ENCODE results near the gene SYNGR2. TPM values are rescaled to one million over a fixed set of nuclear protein-coding genes. Genes with fewer than 3 reads are reported as not detected.

The SYNGR2 gene
- total RNA-seq, 2 donors from 2014 or later: 133 to 284 TPM

GRCh38 chr17:78121801-78122215 is 46.6 kb upstream of the SYNGR2 start:
- Histone ChIP-seq H3K27me3 (replicated peaks; ENCODE audit: insufficient read depth) (no peaks in the 10 kb centered on the region), H3K36me3 (no peaks in the 10 kb centered on the region), H3K9me3 (no peaks in the 10 kb centered on the region), H3K4me1 (replicated peaks) (peaks cover 12% of the 10 kb centered on the region), H3K27ac (no peak overlapping the region), H3K4me3 (no peak overlapping the region)
- intact Hi-C loops (cut with DNase I): no loop called here
- WGBS: 74% methylated on average over 11 of the region's 11 CpGs
- TF ChIP-seq POLR2AphosphoS5 (IDR thresholded peaks at IDR 0.05) (no peak), POLR2A (IDR thresholded peaks at IDR 0.05) (no peak), CTCF (IDR thresholded peaks at IDR 0.05) (no peak)
- no peak for DNase-seq (ENCODE audit: low spot score)

GRCh38 chr17:78122216-78122930 is 46.0 kb upstream of the SYNGR2 start:
- Histone ChIP-seq H3K27me3 (replicated peaks; ENCODE audit: insufficient read depth) (no peaks in the 10 kb centered on the region), H3K4me3 (no peak overlapping the region), H3K36me3 (no peaks in the 10 kb centered on the region), H3K9me3 (no peaks in the 10 kb centered on the region), H3K27ac (no peak overlapping the region), H3K4me1 (replicated peaks) (peaks cover 14% of the 10 kb centered on the region)
- no peak for DNase-seq (ENCODE audit: low spot score)
- WGBS: 86% methylated on average over 22 of the region's 23 CpGs
- intact Hi-C loops (cut with DNase I): no loop called here
- no peak for TF ChIP-seq CTCF (IDR thresholded peaks at IDR 0.05)
- TF ChIP-seq POLR2A (IDR thresholded peaks at IDR 0.05): no peak
- no peak for TF ChIP-seq POLR2AphosphoS5 (IDR thresholded peaks at IDR 0.05)

GRCh38 chr17:78122931-78123249 is 45.5 kb upstream of the SYNGR2 start:
- Histone ChIP-seq H3K27ac (no peak overlapping the region), H3K4me3 (no peak overlapping the region), H3K4me1 (replicated peaks) (peaks cover 12% of the 10 kb centered on the region), H3K36me3 (no peaks in the 10 kb centered on the region), H3K9me3 (no peaks in the 10 kb centered on the region), H3K27me3 (replicated peaks; ENCODE audit: insufficient read depth) (no peaks in the 10 kb centered on the region)
- TF ChIP-seq POLR2A (IDR thresholded peaks at IDR 0.05) (no peak), POLR2AphosphoS5 (IDR thresholded peaks at IDR 0.05) (no peak), CTCF (IDR thresholded peaks at IDR 0.05) (no peak)
- 96% methylated on average over 4 of the region's 4 CpGs for WGBS
- no peak for DNase-seq (ENCODE audit: low spot score)
- intact Hi-C loops (cut with DNase I): no loop called here

- TF ChIP-seq CTCF (IDR thresholded peaks at IDR 0.05) (no peak), POLR2AphosphoS5 (IDR thresholded peaks at IDR 0.05) (no peak), POLR2A (IDR thresholded peaks at IDR 0.05) (no peak)
- 95% methylated on average over 5 of the region's 5 CpGs for WGBS
- Histone ChIP-seq H3K27ac (no peak overlapping the region), H3K4me1 (replicated peaks) (peaks cover 12% of the 10 kb centered on the region), H3K9me3 (no peaks in the 10 kb centered on the region), H3K4me3 (no peak overlapping the region), H3K27me3 (replicated peaks; ENCODE audit: insufficient read depth) (no peaks in the 10 kb centered on the region), H3K36me3 (no peaks in the 10 kb centered on the region)
- intact Hi-C loops (cut with DNase I): no loop called here
- DNase-seq (ENCODE audit: low spot score): no peak
Observed at GRCh38 chr17:78123258-78123929, 45.0 kb upstream of the SYNGR2 start.

Data from prostate gland (tissue), 2 donors.